ENCODE data around the gene CHRD. TPM values are rescaled to one million over a fixed set of nuclear protein-coding genes. Genes with fewer than 3 reads are reported as not detected.

CHRD gene
- total RNA-seq, 1 experiment from 2014 or later, result not detected

GRCh38 chr3:184372296-184372821 is 7.5 kb upstream of the CHRD start:
- no TSS peak for BruUV-seq (replicated peaks)
- peaks cover 4% of the 10 kb centered on the region; the same call in 1 of the 2 replicates for H3K4me1 ChIP-seq (ENCODE audit: insufficient read depth, low read length)
- no peaks in the 10 kb centered on the region for H3K9me2 ChIP-seq (replicated peaks; ENCODE audit: low read length)
- ATAC-seq (no peak), DNase-seq (no peak)
- H3F3A ChIP-seq (ENCODE audit: low read length, unreplicated experiment), result no peaks in the 10 kb centered on the region
- intact Hi-C loops (cut with micrococcal nuclease), result loop anchor here (10.0 kb wide), 1 partner anchor 432 kb away; no protein-coding TSS in a partner anchor
- H3K79me2 ChIP-seq (ENCODE audit: low read length), result no peaks in the 10 kb centered on the region
- TF ChIP-seq CTCF (conservative IDR thresholded peaks at IDR 0.05; ENCODE audit: low read depth, low read length) (no peak), EZH2 (IDR thresholded peaks at IDR 0.05; ENCODE audit: low read length, unreplicated experiment) (no peak), EZH2phosphoT487 (IDR thresholded peaks at IDR 0.05; ENCODE audit: borderline replicate concordance, low read length) (no peak)
- ChIA-PET CTCF (interaction anchor here (1.1 to 2.7 kb wide), 7 partner anchors 37 to 184 kb away, joined by 3 to 24 read pairs (median 6); no protein-coding TSS in a partner anchor), POLR2A (ENCODE audit: unreplicated experiment) (no interaction called here)
- 0 out of 2 replicates have a peak, but pooled peaks cover 13% of the 10 kb centered on the region for H4K20me1 ChIP-seq (ENCODE audit: low read length)
- no peaks in the 10 kb centered on the region for H3K9me3 ChIP-seq (ENCODE audit: low read length)
- H2AFZ ChIP-seq (ENCODE audit: low read length), result no peak overlapping the region
- H3K9ac ChIP-seq (ENCODE audit: low read length), result no peak overlapping the region
- H3K4me3 ChIP-seq (ENCODE audit: low read length), result no peak overlapping the region
- no peak overlapping the region for H3K27ac ChIP-seq (ENCODE audit: low read length)
- H3K36me3 ChIP-seq (ENCODE audit: low read depth, low read length), result peaks cover 13% of the 10 kb centered on the region
- no peak overlapping the region for H3K4me2 ChIP-seq (ENCODE audit: low read length)
- peaks cover 25% of the 10 kb centered on the region for H3K27me3 ChIP-seq (ENCODE audit: low read length)

- Histone ChIP-seq H3K79me2 (ENCODE audit: low read length) (no peaks in the 10 kb centered on the region), H3K4me2 (ENCODE audit: low read length) (no peak overlapping the region), H3K9me3 (ENCODE audit: low read length) (no peaks in the 10 kb centered on the region), H3F3A (ENCODE audit: low read length, unreplicated experiment) (no peaks in the 10 kb centered on the region), H3K4me1 (ENCODE audit: insufficient read depth, low read length) (peaks cover 4% of the 10 kb centered on the region; the same call in 1 of the 2 replicates), H4K20me1 (ENCODE audit: low read length) (0 out of 2 replicates have a peak, but pooled peaks cover 11% of the 10 kb centered on the region), H3K36me3 (ENCODE audit: low read depth, low read length) (peaks cover 10% of the 10 kb centered on the region), H3K4me3 (ENCODE audit: low read length) (no peak overlapping the region), H3K27ac (ENCODE audit: low read length) (no peak overlapping the region), H3K9me2 (replicated peaks; ENCODE audit: low read length) (no peaks in the 10 kb centered on the region), H3K9ac (ENCODE audit: low read length) (no peak overlapping the region), H2AFZ (ENCODE audit: low read length) (no peak overlapping the region), H3K27me3 (ENCODE audit: low read length) (peaks cover 31% of the 10 kb centered on the region)
- no TSS peak for BruUV-seq (replicated peaks)
- TF ChIP-seq EZH2phosphoT487 (IDR thresholded peaks at IDR 0.05; ENCODE audit: borderline replicate concordance, low read length) (no peak), EZH2 (IDR thresholded peaks at IDR 0.05; ENCODE audit: low read length, unreplicated experiment) (no peak), CTCF (conservative IDR thresholded peaks at IDR 0.05; ENCODE audit: low read depth, low read length) (no peak)
- DNase-seq (no peak), ATAC-seq (no peak)
- intact Hi-C loops (cut with micrococcal nuclease), result loop anchor here (10.0 kb wide), 1 partner anchor 432 kb away; no protein-coding TSS in a partner anchor
- ChIA-PET POLR2A (ENCODE audit: unreplicated experiment) (no interaction called here), CTCF (interaction anchor here (1.8 to 2.7 kb wide), 2 partner anchors 96 to 141 kb away, joined by 19 to 24 read pairs; no protein-coding TSS in a partner anchor)
Observed at GRCh38 chr3:184372911-184373310, 6.9 kb upstream of the CHRD start.

- ChIA-PET POLR2A (ENCODE audit: unreplicated experiment) (no interaction called here), CTCF (interaction anchor here (0.6 to 2.7 kb wide), 2 partner anchors 141 to 172 kb away, joined by 3 to 24 read pairs; no protein-coding TSS in a partner anchor)
- no TSS peak for BruUV-seq (replicated peaks)
- Histone ChIP-seq H3K4me3 (ENCODE audit: low read length) (no peak overlapping the region), H3K4me2 (ENCODE audit: low read length) (no peak overlapping the region), H3K27me3 (ENCODE audit: low read length) (peaks cover 36% of the 10 kb centered on the region), H3K79me2 (ENCODE audit: low read length) (no peaks in the 10 kb centered on the region), H3K9me2 (replicated peaks; ENCODE audit: low read length) (no peaks in the 10 kb centered on the region), H3K27ac (ENCODE audit: low read length) (no peak overlapping the region), H3K36me3 (ENCODE audit: low read depth, low read length) (peaks cover 6% of the 10 kb centered on the region; the same call in 1 of the 2 replicates), H3K9me3 (ENCODE audit: low read length) (no peaks in the 10 kb centered on the region), H4K20me1 (ENCODE audit: low read length) (0 out of 2 replicates have a peak, but pooled peaks cover 9% of the 10 kb centered on the region), H2AFZ (ENCODE audit: low read length) (no peak overlapping the region), H3K9ac (ENCODE audit: low read length) (no peak overlapping the region), H3F3A (ENCODE audit: low read length, unreplicated experiment) (no peaks in the 10 kb centered on the region), H3K4me1 (ENCODE audit: insufficient read depth, low read length) (peaks cover 4% of the 10 kb centered on the region; the same call in 1 of the 2 replicates)
- intact Hi-C loops (cut with micrococcal nuclease), result loop anchor here (10.0 kb wide), 1 partner anchor 431 kb away; no protein-coding TSS in a partner anchor
- peak; percentile 9; the same call in 1 of the 2 replicates for ATAC-seq
- TF ChIP-seq CTCF (conservative IDR thresholded peaks at IDR 0.05; ENCODE audit: low read depth, low read length) (no peak), EZH2 (IDR thresholded peaks at IDR 0.05; ENCODE audit: low read length, unreplicated experiment) (no peak), EZH2phosphoT487 (IDR thresholded peaks at IDR 0.05; ENCODE audit: borderline replicate concordance, low read length) (no peak)
- no peak for DNase-seq
Observed at GRCh38 chr3:184373422-184373821, 6.4 kb upstream of the CHRD start.
